HG03039 (cell line): ENCODE results near the gene NKAIN1.
"Not testable (repeated sequence)": the region's sequence is repeated elsewhere in the genome, so short reads cannot be mapped to it uniquely, and the experiment has no call there.

Experiments
- ATAC-seq: cut with Tn5 transposase; IDR thresholded peaks from one replicate; pipeline ENCODE4 v1.9.1; 2021; ENCODE audit warnings: mild to moderate bottlenecking, moderate library complexity; ENCODE audit not compliant: unreplicated experiment

Gene NKAIN1

GRCh38 chr1:31154632-31155215 is 85.0 kb downstream of the NKAIN1 start:
- ATAC-seq, result peak; percentile 29

- no peak for ATAC-seq
Observed at GRCh38 chr1:31154000-31154631, 85.6 kb downstream of the NKAIN1 start.

DNA sequence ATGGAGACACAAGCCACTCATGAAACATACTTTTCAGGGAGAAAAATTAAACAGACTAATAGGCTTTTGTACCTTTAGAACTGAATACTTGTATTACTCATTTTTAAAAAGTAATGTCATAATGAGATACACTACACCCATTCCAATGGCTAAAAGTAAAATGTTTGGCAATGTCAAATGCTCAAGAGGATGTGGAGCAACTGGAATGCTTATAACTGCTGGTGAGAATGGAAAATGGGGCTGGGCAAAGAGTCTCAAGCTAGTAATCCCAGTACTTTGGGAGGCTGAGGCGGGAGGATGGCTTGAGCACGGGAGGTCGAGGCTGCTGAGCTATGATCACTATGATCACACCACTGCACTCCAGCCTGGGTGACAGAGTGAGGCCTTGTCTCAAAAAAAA is 86.3 kb downstream of the NKAIN1 start:
- no peak for ATAC-seq

- no peak for ATAC-seq
Observed at GRCh38 chr1:31152181-31152795, 87.4 kb downstream of the NKAIN1 start.

DNA sequence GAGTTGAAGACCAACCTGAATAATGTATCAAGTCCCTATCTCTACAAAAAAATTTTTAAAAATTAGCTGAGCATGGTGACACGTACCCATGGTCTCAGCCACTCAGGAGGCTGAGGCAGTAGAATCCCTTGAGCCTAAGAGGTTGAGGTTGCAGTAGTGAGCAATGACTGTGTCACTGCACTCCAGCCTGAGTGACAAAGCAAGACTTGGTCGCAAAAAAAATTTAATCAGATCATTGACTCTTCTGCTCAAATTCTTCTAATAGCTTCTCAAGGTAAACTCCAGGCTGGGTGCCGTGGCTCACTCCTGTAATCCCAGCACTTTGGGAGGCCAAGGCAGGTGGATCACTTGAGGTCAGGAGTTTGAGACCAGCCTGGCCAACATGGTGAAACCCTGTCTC is 88.3 kb downstream of the NKAIN1 start:
- no peak for ATAC-seq

- ATAC-seq, result no peak
Observed at GRCh38 chr1:31148409-31148808, 91.3 kb downstream of the NKAIN1 start.

DNA sequence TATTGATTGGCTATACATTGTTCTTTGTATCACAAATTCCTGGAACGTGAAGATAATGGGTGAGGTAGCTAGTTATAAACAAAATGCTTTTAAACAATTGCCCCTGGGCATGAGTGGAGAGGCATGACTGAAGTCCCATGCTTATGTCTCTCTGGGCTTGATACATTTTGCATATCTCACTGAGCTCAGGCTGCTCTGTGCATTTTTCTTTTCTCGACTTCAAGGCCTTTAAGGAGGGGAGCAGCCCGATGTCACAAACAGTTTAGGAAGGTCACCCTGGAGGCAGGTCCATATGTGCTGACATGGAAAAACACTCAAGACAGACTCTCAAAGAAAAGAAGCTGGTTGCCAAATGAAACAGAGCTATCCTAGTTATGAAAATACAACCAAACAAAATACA is 94.0 kb downstream of the NKAIN1 start:
- ATAC-seq, result no peak

DNA sequence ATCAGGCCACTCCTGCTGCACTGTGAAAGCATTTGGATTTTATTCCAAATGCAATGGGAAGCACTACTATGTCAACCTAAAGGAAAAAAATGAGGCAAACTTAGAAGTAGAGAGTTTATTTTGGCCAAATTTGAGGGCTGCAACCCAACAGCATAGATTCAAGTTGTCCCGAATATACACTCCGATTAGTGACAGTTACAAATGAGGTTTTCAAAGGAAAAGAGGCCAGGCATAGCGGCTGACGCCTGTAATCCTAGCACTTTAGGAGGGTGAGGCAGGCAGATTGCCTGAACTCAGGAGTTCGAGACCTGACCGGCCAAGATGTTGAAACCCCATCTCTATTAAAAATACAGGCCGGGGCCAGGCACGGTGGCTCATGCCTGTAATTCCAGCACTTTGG is 95.2 kb downstream of the NKAIN1 start:
- no peak for ATAC-seq

DNA sequence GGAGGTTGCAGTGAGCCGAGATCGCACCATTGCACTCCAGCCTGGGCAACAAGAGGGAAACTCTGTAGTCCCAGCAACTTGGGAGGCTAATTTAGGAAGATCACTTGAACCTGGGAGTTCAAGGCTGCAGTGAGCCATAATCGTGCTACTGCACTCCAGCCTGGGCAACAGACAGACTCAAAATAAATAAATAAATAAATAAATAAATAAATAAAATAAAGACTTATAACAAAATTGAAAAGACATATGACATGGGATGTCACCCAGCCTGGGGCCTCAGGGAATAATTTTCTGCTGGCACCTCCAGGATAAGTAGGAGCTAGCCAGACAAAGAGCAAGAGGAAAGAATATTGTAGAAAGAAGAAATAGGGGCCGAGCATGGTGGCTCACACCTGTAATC is 96.2 kb downstream of the NKAIN1 start:
- ATAC-seq, result no peak

GRCh38 chr1:31142406-31142805 is 97.3 kb downstream of the NKAIN1 start:
- ATAC-seq, result no peak

GRCh38 chr1:31140299-31140698 is 99.4 kb downstream of the NKAIN1 start:
- no peak for ATAC-seq

DNA sequence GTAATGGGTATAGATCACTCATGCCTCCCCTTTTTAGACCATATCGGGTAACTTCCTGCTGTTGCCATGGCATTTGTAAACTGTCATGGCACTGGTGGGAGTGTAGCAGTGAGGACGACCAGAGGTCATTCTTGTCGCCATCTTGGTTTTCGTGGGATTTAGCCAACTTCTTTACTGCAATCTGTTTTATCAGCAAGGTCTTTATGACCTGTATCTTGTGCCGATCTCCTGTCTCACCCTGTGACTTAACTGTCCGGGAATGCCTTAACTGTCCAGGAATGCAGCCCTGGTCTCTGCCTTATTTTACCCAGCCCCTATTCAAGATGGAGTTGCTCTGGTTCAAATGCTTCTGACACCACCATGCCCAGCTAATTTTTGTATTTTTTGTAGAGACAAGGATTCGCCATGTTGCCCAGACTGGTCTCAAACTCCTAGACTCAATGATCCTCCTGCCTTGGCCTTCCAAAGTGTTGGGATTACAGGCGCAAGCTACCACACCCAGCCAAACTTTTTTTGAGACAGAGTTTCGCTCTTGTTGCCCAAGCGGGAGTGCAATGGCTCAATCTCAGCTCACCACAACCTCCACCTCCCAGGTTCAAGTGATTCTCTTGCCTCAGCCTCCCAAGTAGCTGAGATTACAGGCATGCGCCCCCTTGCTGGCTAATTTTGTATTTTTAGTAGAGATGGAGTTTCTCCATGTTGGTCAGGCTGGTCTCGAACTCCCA is 100.7 kb downstream of the NKAIN1 start:
- not testable (repeated sequence) for ATAC-seq

DNA sequence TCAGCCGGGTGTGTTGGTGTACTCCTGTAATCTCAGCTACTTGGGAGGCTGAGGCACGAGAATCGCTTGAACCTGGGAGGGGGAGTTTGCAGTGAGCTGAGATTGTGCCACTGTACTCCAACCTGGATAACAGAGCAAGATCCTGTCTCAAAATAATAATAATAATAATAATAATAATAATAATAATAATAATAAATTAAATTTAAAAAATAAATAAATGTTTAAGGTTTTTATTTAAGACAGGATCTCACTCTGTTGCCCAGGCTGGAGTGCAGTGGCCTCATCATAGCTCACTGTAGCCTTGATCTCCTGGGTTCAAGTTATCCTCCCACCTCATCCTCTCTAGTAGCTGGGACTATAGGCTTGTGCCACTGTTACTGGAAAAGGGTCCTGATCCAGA is 101.8 kb downstream of the NKAIN1 start:
- not testable (repeated sequence) for ATAC-seq

DNA sequence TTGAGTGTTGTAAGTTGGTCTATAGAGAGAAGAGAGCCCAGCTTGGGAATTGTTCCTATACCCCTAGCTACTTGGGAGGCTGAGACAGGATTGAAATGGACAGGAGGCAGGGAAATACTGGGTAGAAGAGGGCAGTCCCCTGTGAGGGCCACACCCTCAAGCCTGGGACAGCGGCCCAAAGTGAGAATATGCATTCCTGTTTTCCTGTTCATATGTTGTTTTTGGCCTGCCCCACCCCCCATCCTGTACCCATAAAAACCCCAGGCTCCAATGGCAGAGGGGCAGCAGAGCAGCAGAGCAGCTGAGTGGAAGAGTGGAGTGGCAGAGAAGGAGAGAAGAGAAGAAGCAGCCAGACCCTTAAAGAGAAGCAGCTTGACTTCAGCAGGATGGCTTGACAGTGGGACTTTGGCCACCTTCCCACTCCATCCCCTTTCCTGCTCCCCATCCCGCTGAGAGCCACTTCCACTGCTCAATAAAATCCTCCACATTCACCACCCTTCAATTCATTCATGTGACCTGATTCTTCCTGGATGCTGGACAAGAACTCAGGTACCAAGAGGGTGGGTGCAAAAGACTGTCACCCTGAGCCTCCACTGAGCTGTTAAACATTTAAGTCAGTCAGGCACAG is 103.6 kb downstream of the NKAIN1 start:
- ATAC-seq, result no peak

GRCh38 chr1:31133368-31133767 is 106.3 kb downstream of the NKAIN1 start:
- no peak for ATAC-seq
